Hematopoietic multipotent progenitor cell treated with erythropoietin and hydrocortisone succinate and interleukin-3 and kit ligand, for 15 days (in vitro differentiated cells): ENCODE measurements around the gene MAP2K6.

Experiments used
- DNase-seq: peaks from one replicate; pipeline ENCODE4 v3.0.0-alpha.2; 2015; ENCODE audit warnings: low spot score

The MAP2K6 gene

GRCh38 chr17:69579961-69580677 is 165.6 kb downstream of the MAP2K6 start:
- no peak for DNase-seq

GRCh38 chr17:69581061-69581961 is 166.8 kb downstream of the MAP2K6 start:
- DNase-seq: no peak

GRCh38 chr17:69588316-69588715 is 173.8 kb downstream of the MAP2K6 start:
- no peak for DNase-seq

- DNase-seq: no peak
Observed at GRCh38 chr17:69588827-69589239, 174.3 kb downstream of the MAP2K6 start.

GRCh38 chr17:69590671-69591070 is 176.2 kb downstream of the MAP2K6 start:
- DNase-seq: no peak

- DNase-seq: no peak
Observed at GRCh38 chr17:69592692-69593350, 178.3 kb downstream of the MAP2K6 start.

GRCh38 chr17:69593351-69593715 is 178.8 kb downstream of the MAP2K6 start:
- no peak for DNase-seq

- no peak for DNase-seq
Observed at GRCh38 chr17:69593716-69594115, 179.2 kb downstream of the MAP2K6 start.

- no peak for DNase-seq
Observed at GRCh38 chr17:69594641-69595040, 180.1 kb downstream of the MAP2K6 start.

- no peak for DNase-seq
Observed at GRCh38 chr17:69596141-69596540, 181.6 kb downstream of the MAP2K6 start.

GRCh38 chr17:69597898-69598692 is 183.6 kb downstream of the MAP2K6 start:
- no peak for DNase-seq

GRCh38 chr17:69602972-69603371 is 188.5 kb downstream of the MAP2K6 start:
- DNase-seq: no peak
